Upper lobe of left lung (tissue), 4 donors: ENCODE data around the gene FOXP1.

Experiments
- EP300 ChIP-seq, 4 donors: sonication (generic); formaldehyde crosslinking; IDR thresholded peaks; one replicate each; pipeline ENCODE4 v1.5.1; 2017; ENCODE audit warnings: antibody characterized with exemption in 4 of 4, control low read depth in 2 of 4
- POLR2A ChIP-seq, 4 donors: fragments of 450-650 bp; IDR thresholded peaks; one replicate each; pipeline ENCODE4 v1.5.1; 2016 to 2017; ENCODE audit warnings: antibody characterized with exemption in 4 of 4, mild to moderate bottlenecking in 2 of 4
- POLR2AphosphoS5 ChIP-seq, 2 donors: sonication (generic); formaldehyde crosslinking; IDR thresholded peaks; one replicate each; pipeline ENCODE4 v1.5.1; 2017; ENCODE audit warnings: antibody characterized with exemption in 2 of 2
- TF ChIP-seq, protein P1 (sequence below), 6 experiments: fragments of 450-650 bp in 4 of 6; fragments of 200-600 bp in 2 of 6; sonication (generic) in 2 of 6; IDR thresholded peaks; one replicate each; pipeline ENCODE4 v1.5.1; 2016 to 2019; ENCODE audit warnings: antibody characterized with exemption in 6 of 6

DNA sequence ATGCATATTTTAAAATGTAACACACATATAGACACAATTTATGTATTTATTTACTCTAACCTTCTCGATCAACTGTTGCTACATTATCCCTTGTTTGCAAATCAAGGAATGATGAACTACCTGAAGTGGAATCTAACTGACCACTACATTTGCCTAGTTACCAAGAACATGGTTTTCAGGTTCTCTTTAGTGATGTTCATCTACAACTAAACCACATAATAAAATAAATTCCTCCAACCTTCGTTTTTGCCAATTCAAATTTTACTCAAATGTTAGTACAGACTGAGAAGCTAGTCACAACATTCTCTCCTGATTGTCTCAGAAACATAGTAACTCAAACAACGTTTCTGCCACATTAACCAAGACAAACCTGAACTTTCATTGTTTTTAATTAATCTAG is 521.9 kb downstream of the FOXP1 start:
- TF ChIP-seq, protein P1, sequence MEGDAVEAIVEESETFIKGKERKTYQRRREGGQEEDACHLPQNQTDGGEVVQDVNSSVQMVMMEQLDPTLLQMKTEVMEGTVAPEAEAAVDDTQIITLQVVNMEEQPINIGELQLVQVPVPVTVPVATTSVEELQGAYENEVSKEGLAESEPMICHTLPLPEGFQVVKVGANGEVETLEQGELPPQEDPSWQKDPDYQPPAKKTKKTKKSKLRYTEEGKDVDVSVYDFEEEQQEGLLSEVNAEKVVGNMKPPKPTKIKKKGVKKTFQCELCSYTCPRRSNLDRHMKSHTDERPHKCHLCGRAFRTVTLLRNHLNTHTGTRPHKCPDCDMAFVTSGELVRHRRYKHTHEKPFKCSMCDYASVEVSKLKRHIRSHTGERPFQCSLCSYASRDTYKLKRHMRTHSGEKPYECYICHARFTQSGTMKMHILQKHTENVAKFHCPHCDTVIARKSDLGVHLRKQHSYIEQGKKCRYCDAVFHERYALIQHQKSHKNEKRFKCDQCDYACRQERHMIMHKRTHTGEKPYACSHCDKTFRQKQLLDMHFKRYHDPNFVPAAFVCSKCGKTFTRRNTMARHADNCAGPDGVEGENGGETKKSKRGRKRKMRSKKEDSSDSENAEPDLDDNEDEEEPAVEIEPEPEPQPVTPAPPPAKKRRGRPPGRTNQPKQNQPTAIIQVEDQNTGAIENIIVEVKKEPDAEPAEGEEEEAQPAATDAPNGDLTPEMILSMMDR (IDR thresholded peaks at IDR 0.05): no peak
- TF ChIP-seq POLR2A (IDR thresholded peaks at IDR 0.05) (no peak), POLR2AphosphoS5 (IDR thresholded peaks at IDR 0.05) (no peak), EP300 (IDR thresholded peaks at IDR 0.05) (no peak)
